Liver (tissue), 9 donors: ENCODE results near the gene SIGLEC14. TPM values are rescaled to one million over a fixed set of nuclear protein-coding genes. Genes with fewer than 3 reads are reported as not detected.
A peak's percentile ranks its signal among the peaks of the same experiment; 100 is the strongest.

ENCODE experiments used
- DNase-seq: peaks from one replicate; pipeline ENCODE4 v3.0.0-alpha.2; 2017; ENCODE audit warnings: low spot score
- H3K27ac ChIP-seq, 2 donors: one replicate each; pipeline ENCODE4 v1.7.0; 2013; ENCODE audit warnings: inconsistent platforms in 2 of 2, low read length in 2 of 2, control low read depth in 1 of 2, low read depth in 1 of 2, mild to moderate bottlenecking in 1 of 2
- H3K27me3 ChIP-seq, 4 donors: one replicate each; pipeline versions ENCODE4 v1.6.1 to v1.7.0; 2013; ENCODE audit warnings: low read length in 3 of 4, inconsistent platforms in 1 of 4, mild to moderate bottlenecking in 1 of 4, moderate library complexity in 1 of 4; ENCODE audit not compliant: control insufficient read depth in 4 of 4, insufficient read depth in 4 of 4
- H3K36me3 ChIP-seq, 4 donors: one replicate each; pipeline versions ENCODE4 v1.6.1 to v1.7.0; 2013; ENCODE audit warnings: low read length in 3 of 4, mild to moderate bottlenecking in 3 of 4, low read depth in 1 of 4, moderate library complexity in 1 of 4; ENCODE audit not compliant: control insufficient read depth in 4 of 4, insufficient read depth in 3 of 4
- H3K4me1 ChIP-seq, 4 donors: one replicate each; pipeline versions ENCODE4 v1.6.1 to v1.7.0; 2013; ENCODE audit warnings: low read length in 3 of 4, mild to moderate bottlenecking in 3 of 4, moderate library complexity in 1 of 4; ENCODE audit not compliant: control insufficient read depth in 4 of 4, insufficient read depth in 4 of 4
- H3K4me3 ChIP-seq, 3 donors: one replicate each; pipeline versions ENCODE4 v1.6.1 to v1.7.0; 2013; ENCODE audit warnings: low read length in 3 of 3, control low read depth in 1 of 3, low read depth in 1 of 3, mild to moderate bottlenecking in 1 of 3
- H3K9ac ChIP-seq, 2 donors: one replicate each; pipeline ENCODE4 v1.7.0; 2013; ENCODE audit warnings: low read length in 2 of 2, mild to moderate bottlenecking in 2 of 2, moderate library complexity in 2 of 2, control low read depth in 1 of 2, low read depth in 1 of 2
- H3K9me3 ChIP-seq, 4 donors: one replicate each; pipeline versions ENCODE4 v1.6.1 to v1.7.0; 2013; ENCODE audit warnings: low read length in 3 of 4; ENCODE audit not compliant: control insufficient read depth in 4 of 4
- ATF3 ChIP-seq: IDR thresholded peaks from 2 replicates; pipeline ENCODE4 v1.6.1; 2016; ENCODE audit warnings: antibody characterized with exemption
- CTCF ChIP-seq: fragments of 150-350 bp; IDR thresholded peaks from 2 replicates; pipeline ENCODE4 v1.5.1; 2017; ENCODE audit warnings: improper control_type of control experiment, low read depth, low read length; ENCODE audit not compliant: missing input control
- EGR1 ChIP-seq, 2 donors: IDR thresholded peaks; 2 replicates each; pipeline ENCODE4 v1.6.1; 2016 to 2018; ENCODE audit warnings: antibody characterized with exemption in 2 of 2, low read depth in 2 of 2
- FOXA1 ChIP-seq: IDR thresholded peaks from 2 replicates; pipeline ENCODE4 v1.6.1; 2016; ENCODE audit warnings: antibody characterized with exemption
- FOXA2 ChIP-seq: IDR thresholded peaks from 2 replicates; pipeline ENCODE4 v1.6.1; 2016; ENCODE audit warnings: antibody characterized with exemption
- GABPA ChIP-seq, 2 donors: IDR thresholded peaks in 1 of 2; conservative IDR thresholded peaks in 1 of 2; 2 replicates each; pipeline ENCODE4 v1.6.1; 2016; ENCODE audit warnings: antibody characterized with exemption in 2 of 2, mild to moderate bottlenecking in 1 of 2, moderate library complexity in 1 of 2
- HNF4A ChIP-seq, 2 donors: conservative IDR thresholded peaks; 2 replicates each; pipeline ENCODE4 v1.6.1; 2016; ENCODE audit warnings: antibody characterized with exemption in 2 of 2, mild to moderate bottlenecking in 2 of 2
- HNF4G ChIP-seq: IDR thresholded peaks from 2 replicates; pipeline ENCODE4 v1.6.1; 2016; ENCODE audit warnings: antibody characterized with exemption
- JUND ChIP-seq, 2 donors: IDR thresholded peaks; 2 replicates each; pipeline ENCODE4 v1.6.1; 2016; ENCODE audit warnings: antibody characterized with exemption in 2 of 2
- MAX ChIP-seq: IDR thresholded peaks from 2 replicates; pipeline ENCODE4 v1.6.1; 2016; ENCODE audit warnings: antibody characterized with exemption
- NR2F2 ChIP-seq: IDR thresholded peaks from 2 replicates; pipeline ENCODE4 v1.6.1; 2016; ENCODE audit warnings: antibody characterized with exemption
- RAD21 ChIP-seq, 2 donors: IDR thresholded peaks; 2 replicates each; pipeline ENCODE4 v1.6.1; 2016; ENCODE audit warnings: antibody characterized with exemption in 2 of 2, mild to moderate bottlenecking in 2 of 2
- REST ChIP-seq: IDR thresholded peaks from 2 replicates; pipeline ENCODE4 v1.6.1; 2016; ENCODE audit warnings: antibody characterized with exemption, mild to moderate bottlenecking
- RXRA ChIP-seq, 2 donors: IDR thresholded peaks; 2 replicates each; pipeline ENCODE4 v1.6.1; 2017 to 2018; ENCODE audit warnings: antibody characterized with exemption in 2 of 2, mild to moderate bottlenecking in 1 of 2
- SP1 ChIP-seq: IDR thresholded peaks from 2 replicates; pipeline ENCODE4 v1.6.1; 2018; ENCODE audit warnings: antibody characterized with exemption, mild to moderate bottlenecking
- YY1 ChIP-seq: IDR thresholded peaks from 2 replicates; pipeline ENCODE4 v1.6.1; 2016; ENCODE audit warnings: antibody characterized with exemption, mild to moderate bottlenecking
- ZBTB33 ChIP-seq: IDR thresholded peaks from 2 replicates; pipeline ENCODE4 v1.6.1; 2016; ENCODE audit warnings: antibody characterized with exemption
- WGBS: extraction: QIAGEN DNeasy Blood & Tissue Kit; methylation state at CpG from one replicate; pipeline ENCODE4 v1.1.7; 2013; 5-methylcytosine and 5-hydroxymethylcytosine counted together
- polyA plus RNA-seq, 2 donors: library from polyadenylated mRNA; stranded (reverse) in 1 of 2; unstranded in 1 of 2; fragments of 200-250 nt in 1 of 2; fragments of >200 nt in 1 of 2; fragmentation: Nextera tagmentation in 1 of 2; extraction: Ambion mirVana in 1 of 2; gene quantifications; one replicate each; pipeline versions ENCODE4 v1.2.1 to v1.2.3, GENCODE V29; 2013 to 2015
- total RNA-seq, 2 donors: library from RNA; depleted of rRNA; stranded (reverse); fragments of >200 nt; gene quantifications; one replicate each; pipeline ENCODE4 v1.2.3, GENCODE V29; 2014
- donor health status: healthy.
- donor health status: healthy.
- donor health status: healthy.
- donor health status: healthy.
- donor health status: healthy.

SIGLEC14 gene
- total and polyA plus RNA-seq, 4 donors, result 1.7 to 6.9 (median 3.2) TPM; not detected in 1

GRCh38 chr19:51653162-51653561, 6.5 kb upstream of the SIGLEC14 start:
- Histone ChIP-seq H3K4me1 (peaks cover 0 to 3% (median 1%) of the 10 kb centered on the region in 4 donors), H3K27me3 (no peaks in the 10 kb centered on the region), H3K9ac (no peak overlapping the region), H3K27ac (no peak overlapping the region), H3K9me3 (no peaks in the 10 kb centered on the region), H3K4me3 (no peak overlapping the region), H3K36me3 (no peaks in the 10 kb centered on the region)
- DNase-seq, result no peak
- TF ChIP-seq NR2F2 (no peak), ZBTB33 (no peak), JUND (IDR thresholded peaks at IDR 0.05) (no peak), MAX (no peak), HNF4G (no peak), YY1 (no peak), EGR1 (IDR thresholded peaks at IDR 0.05; ENCODE audit: low read depth in 2 of 2) (no peak), REST (no peak), GABPA (IDR thresholded peaks at IDR 0.05 in 1 of 2, conservative IDR thresholded peaks at IDR 0.05 in 1 of 2) (no peak), SP1 (no peak)
- WGBS, result 56% methylated on average over 2 of the region's 2 CpGs

GRCh38 chr19:51652266-51652665, 5.6 kb upstream of the SIGLEC14 start:
- 67% methylated on average over 4 of the region's 4 CpGs for WGBS
- H3K9me3 ChIP-seq, result no peaks in the 10 kb centered on the region
- no peaks in the 10 kb centered on the region for H3K27me3 ChIP-seq
- no peaks in the 10 kb centered on the region for H3K36me3 ChIP-seq
- H3K9ac ChIP-seq, result no peak overlapping the region
- no peak for DNase-seq
- H3K4me1 ChIP-seq, result peaks cover 0 to 3% (median 1%) of the 10 kb centered on the region in 4 donors
- TF ChIP-seq ATF3, result no peak
- no peak for TF ChIP-seq REST
- TF ChIP-seq MAX, result no peak
- TF ChIP-seq HNF4A (conservative IDR thresholded peaks at IDR 0.05), result no peak
- no peak for TF ChIP-seq SP1
- no peak for TF ChIP-seq RAD21 (IDR thresholded peaks at IDR 0.05)
- no peak for TF ChIP-seq NR2F2
- no peak for TF ChIP-seq YY1
- no peak for TF ChIP-seq EGR1 (IDR thresholded peaks at IDR 0.05; ENCODE audit: low read depth in 2 of 2)
- no peak for TF ChIP-seq HNF4G
- no peak for TF ChIP-seq ZBTB33
- TF ChIP-seq FOXA2, result no peak
- TF ChIP-seq RXRA (IDR thresholded peaks at IDR 0.05), result no peak
- no peak for TF ChIP-seq CTCF
- no peak for TF ChIP-seq FOXA1
- TF ChIP-seq JUND (IDR thresholded peaks at IDR 0.05), result no peak
- no peak overlapping the region for H3K4me3 ChIP-seq
- H3K27ac ChIP-seq, result peak overlapping the region in 1 of 2 donors; percentile 5
